ENCODE measurements around the gene LAMC1.

The LAMC1 gene

GRCh38 chr1:183164340-183164739, 141.1 kb downstream of the LAMC1 start:
- Histone ChIP-seq H3K14ac (ENCODE audit: low read length) (no peak overlapping the region), H2BK120ac (ENCODE audit: low read depth, low read length) (no peak overlapping the region), H3K4me1 (ENCODE audit: control insufficient read depth in 2 of 2, insufficient read depth in 1 of 2, low read depth in 1 of 2, low read length in 2 of 2) (peaks cover 7 to 18% of the 10 kb centered on the region in 2 donors), H3K9ac (ENCODE audit: low read depth, low read length, poor library complexity) (no peak overlapping the region), H4K8ac (ENCODE audit: low read depth, low read length) (no peak overlapping the region), H3K4ac (ENCODE audit: low read length) (no peak overlapping the region), H3K9me3 (replicated peaks in 1 of 2; ENCODE audit: control insufficient read depth in 2 of 2, insufficient read depth in 1 of 2, low read depth in 1 of 2, low read length in 2 of 2) (no peaks in the 10 kb centered on the region), H3K4me2 (ENCODE audit: insufficient read depth, low read length, poor library complexity, severe bottlenecking) (no peak overlapping the region), H3K23ac (ENCODE audit: low read depth, low read length, poor library complexity) (no peak overlapping the region), H3K4me3 (ENCODE audit: low read length in 2 of 2) (no peak overlapping the region), H2BK5ac (ENCODE audit: low read length) (no peak overlapping the region), H3K27me3 (ENCODE audit: control insufficient read depth in 3 of 3, insufficient read depth in 3 of 3, low read depth in 1 of 3, low read length in 3 of 3) (no peaks in the 10 kb centered on the region), H2AK5ac (ENCODE audit: low read depth, low read length) (no peak overlapping the region), H2AFZ (ENCODE audit: low read length) (peak overlapping the region; percentile 8), H3K79me1 (ENCODE audit: low read depth, low read length) (no peaks in the 10 kb centered on the region), H3K27ac (replicated peaks; ENCODE audit: low read length) (no peak overlapping the region), H2BK12ac (ENCODE audit: low read length) (no peak overlapping the region), H2BK15ac (ENCODE audit: low read length) (no peak overlapping the region), H4K91ac (ENCODE audit: low read depth, low read length, poor library complexity) (no peak overlapping the region), H3K36me3 (replicated peaks in 1 of 2; ENCODE audit: control insufficient read depth in 2 of 2, insufficient read depth in 2 of 2, low read length in 2 of 2) (no peaks in the 10 kb centered on the region), H3K18ac (ENCODE audit: low read length) (no peak overlapping the region)
- no CpG with 5 or more reads among the region's 1 CpG for WGBS, 2 donors (ENCODE audit: extremely low coverage in 2 of 2, insufficient read length in 2 of 2, insufficient replicate concordance in 1 of 2)
- peak; percentile 8 for DNase-seq (ENCODE audit: low spot score)

- Histone ChIP-seq H3K23ac (ENCODE audit: low read depth, low read length, poor library complexity) (no peak overlapping the region), H3K27ac (replicated peaks; ENCODE audit: low read length) (no peak overlapping the region), H2AK5ac (ENCODE audit: low read depth, low read length) (no peak overlapping the region), H3K18ac (ENCODE audit: low read length) (no peak overlapping the region), H3K14ac (ENCODE audit: low read length) (no peak overlapping the region), H4K8ac (ENCODE audit: low read depth, low read length) (no peak overlapping the region), H2BK12ac (ENCODE audit: low read length) (no peak overlapping the region), H3K79me1 (ENCODE audit: low read depth, low read length) (no peaks in the 10 kb centered on the region), H3K27me3 (ENCODE audit: control insufficient read depth in 3 of 3, insufficient read depth in 3 of 3, low read depth in 1 of 3, low read length in 3 of 3) (no peaks in the 10 kb centered on the region), H3K9me3 (replicated peaks in 1 of 2; ENCODE audit: control insufficient read depth in 2 of 2, insufficient read depth in 1 of 2, low read depth in 1 of 2, low read length in 2 of 2) (no peaks in the 10 kb centered on the region), H2BK15ac (ENCODE audit: low read length) (no peak overlapping the region), H2AFZ (ENCODE audit: low read length) (peak overlapping the region; percentile 24), H2BK120ac (ENCODE audit: low read depth, low read length) (no peak overlapping the region), H3K4me1 (ENCODE audit: control insufficient read depth in 2 of 2, insufficient read depth in 1 of 2, low read depth in 1 of 2, low read length in 2 of 2) (peaks cover 7 to 18% of the 10 kb centered on the region in 2 donors), H3K36me3 (replicated peaks in 1 of 2; ENCODE audit: control insufficient read depth in 2 of 2, insufficient read depth in 2 of 2, low read length in 2 of 2) (no peaks in the 10 kb centered on the region), H2BK5ac (ENCODE audit: low read length) (no peak overlapping the region), H3K9ac (ENCODE audit: low read depth, low read length, poor library complexity) (no peak overlapping the region), H3K4me3 (ENCODE audit: low read length in 2 of 2) (no peak overlapping the region), H3K4ac (ENCODE audit: low read length) (no peak overlapping the region), H4K91ac (ENCODE audit: low read depth, low read length, poor library complexity) (no peak overlapping the region), H3K4me2 (ENCODE audit: insufficient read depth, low read length, poor library complexity, severe bottlenecking) (no peak overlapping the region)
- DNase-seq (ENCODE audit: low spot score) = no peak
- WGBS, 2 donors (ENCODE audit: extremely low coverage in 2 of 2, insufficient read length in 2 of 2, insufficient replicate concordance in 1 of 2) = no CpG with 5 or more reads among the region's 4 CpGs
These were observed 141.7 kb downstream of the LAMC1 start for GRCh38 chr1:183164963-183165362.

DNA sequence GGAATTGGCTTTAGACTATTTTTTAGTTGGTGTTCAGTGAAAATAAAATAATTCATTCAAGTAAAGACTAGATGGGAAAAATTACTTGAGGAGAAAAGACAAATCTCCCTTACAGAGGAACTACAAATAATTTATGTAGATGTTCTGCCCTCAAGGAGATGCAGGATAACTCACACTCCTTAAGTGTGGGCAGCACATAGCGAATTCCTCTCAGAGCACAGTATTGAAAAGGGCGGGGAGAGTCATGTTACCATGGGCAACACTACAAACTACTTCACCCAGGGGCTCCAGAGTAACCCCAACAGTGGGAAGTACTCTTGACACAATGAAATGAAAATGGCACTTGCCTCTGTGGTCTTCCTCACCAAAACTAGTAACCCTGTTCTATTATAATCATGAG, 142.2 kb downstream of the LAMC1 start:
- H3K27me3 ChIP-seq (ENCODE audit: control insufficient read depth in 3 of 3, insufficient read depth in 3 of 3, low read depth in 1 of 3, low read length in 3 of 3) = no peaks in the 10 kb centered on the region

DNA sequence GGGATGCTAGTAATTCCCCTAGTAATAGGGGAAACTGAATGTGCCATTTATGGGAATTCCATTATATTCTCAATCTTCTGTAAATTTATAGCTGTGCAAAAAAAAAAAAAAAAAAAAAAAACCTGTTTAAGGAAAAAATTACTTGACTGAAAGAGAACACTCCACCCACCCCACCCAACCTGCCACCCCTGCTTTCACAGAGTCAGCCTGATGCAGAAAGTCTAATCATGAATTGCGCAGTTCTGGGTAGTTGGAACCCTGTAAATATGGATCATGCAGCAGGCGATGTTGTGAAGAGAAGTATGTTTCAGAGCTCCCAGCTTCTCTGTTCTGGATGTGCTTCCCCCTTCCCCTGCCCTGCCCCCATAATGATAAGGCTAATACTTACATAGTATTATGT, 143.2 kb downstream of the LAMC1 start:
- Histone ChIP-seq H3K4me1 (ENCODE audit: control insufficient read depth in 2 of 2, insufficient read depth in 1 of 2, low read depth in 1 of 2, low read length in 2 of 2) (peaks cover 7 to 18% of the 10 kb centered on the region in 2 donors), H3K14ac (ENCODE audit: low read length) (no peak overlapping the region), H2BK120ac (ENCODE audit: low read depth, low read length) (no peak overlapping the region), H3K27ac (replicated peaks; ENCODE audit: low read length) (no peak overlapping the region), H2BK15ac (ENCODE audit: low read length) (no peak overlapping the region), H2BK12ac (ENCODE audit: low read length) (no peak overlapping the region), H2AFZ (ENCODE audit: low read length) (no peak overlapping the region), H3K4me3 (ENCODE audit: low read length in 2 of 2) (no peak overlapping the region), H3K23ac (ENCODE audit: low read depth, low read length, poor library complexity) (no peak overlapping the region), H2AK5ac (ENCODE audit: low read depth, low read length) (no peak overlapping the region), H2BK5ac (ENCODE audit: low read length) (no peak overlapping the region), H3K27me3 (ENCODE audit: control insufficient read depth in 3 of 3, insufficient read depth in 3 of 3, low read depth in 1 of 3, low read length in 3 of 3) (no peaks in the 10 kb centered on the region), H3K18ac (ENCODE audit: low read length) (no peak overlapping the region), H4K91ac (ENCODE audit: low read depth, low read length, poor library complexity) (no peak overlapping the region), H3K9ac (ENCODE audit: low read depth, low read length, poor library complexity) (no peak overlapping the region), H3K9me3 (replicated peaks in 1 of 2; ENCODE audit: control insufficient read depth in 2 of 2, insufficient read depth in 1 of 2, low read depth in 1 of 2, low read length in 2 of 2) (no peaks in the 10 kb centered on the region), H3K36me3 (replicated peaks in 1 of 2; ENCODE audit: control insufficient read depth in 2 of 2, insufficient read depth in 2 of 2, low read length in 2 of 2) (no peaks in the 10 kb centered on the region), H3K4ac (ENCODE audit: low read length) (no peak overlapping the region), H4K8ac (ENCODE audit: low read depth, low read length) (no peak overlapping the region), H3K79me1 (ENCODE audit: low read depth, low read length) (no peaks in the 10 kb centered on the region), H3K4me2 (ENCODE audit: insufficient read depth, low read length, poor library complexity, severe bottlenecking) (no peak overlapping the region)
- no CpG with 5 or more reads among the region's 2 CpGs for WGBS, 2 donors (ENCODE audit: extremely low coverage in 2 of 2, insufficient read length in 2 of 2, insufficient replicate concordance in 1 of 2)
- DNase-seq (ENCODE audit: low spot score) = no peak

More for the DNA sequence above, 142.2 kb downstream of the LAMC1 start:
- Histone ChIP-seq H3K79me1 (ENCODE audit: low read depth, low read length) (no peaks in the 10 kb centered on the region), H3K18ac (ENCODE audit: low read length) (no peak overlapping the region), H3K9me3 (replicated peaks in 1 of 2; ENCODE audit: control insufficient read depth in 2 of 2, insufficient read depth in 1 of 2, low read depth in 1 of 2, low read length in 2 of 2) (no peaks in the 10 kb centered on the region), H2BK15ac (ENCODE audit: low read length) (no peak overlapping the region), H3K36me3 (replicated peaks in 1 of 2; ENCODE audit: control insufficient read depth in 2 of 2, insufficient read depth in 2 of 2, low read length in 2 of 2) (no peaks in the 10 kb centered on the region), H3K4me2 (ENCODE audit: insufficient read depth, low read length, poor library complexity, severe bottlenecking) (no peak overlapping the region), H2AK5ac (ENCODE audit: low read depth, low read length) (no peak overlapping the region), H3K14ac (ENCODE audit: low read length) (no peak overlapping the region), H2BK120ac (ENCODE audit: low read depth, low read length) (no peak overlapping the region), H3K23ac (ENCODE audit: low read depth, low read length, poor library complexity) (no peak overlapping the region), H3K9ac (ENCODE audit: low read depth, low read length, poor library complexity) (no peak overlapping the region), H2BK12ac (ENCODE audit: low read length) (no peak overlapping the region), H3K27ac (replicated peaks; ENCODE audit: low read length) (no peak overlapping the region), H2BK5ac (ENCODE audit: low read length) (no peak overlapping the region), H2AFZ (ENCODE audit: low read length) (peak overlapping the region; percentile 24), H4K8ac (ENCODE audit: low read depth, low read length) (no peak overlapping the region), H3K4ac (ENCODE audit: low read length) (no peak overlapping the region), H3K4me3 (ENCODE audit: low read length in 2 of 2) (no peak overlapping the region), H3K4me1 (ENCODE audit: control insufficient read depth in 2 of 2, insufficient read depth in 1 of 2, low read depth in 1 of 2, low read length in 2 of 2) (peaks cover 7 to 18% of the 10 kb centered on the region in 2 donors), H4K91ac (ENCODE audit: low read depth, low read length, poor library complexity) (no peak overlapping the region)
- no peak for DNase-seq (ENCODE audit: low spot score)
- WGBS, 2 donors (ENCODE audit: extremely low coverage in 2 of 2, insufficient read length in 2 of 2, insufficient replicate concordance in 1 of 2) = no CpG with 5 or more reads among the region's 2 CpGs

All from neuronal stem cell (in vitro differentiated cells).